ENCODE results near the gene OST4.

OST4 gene

DNA sequence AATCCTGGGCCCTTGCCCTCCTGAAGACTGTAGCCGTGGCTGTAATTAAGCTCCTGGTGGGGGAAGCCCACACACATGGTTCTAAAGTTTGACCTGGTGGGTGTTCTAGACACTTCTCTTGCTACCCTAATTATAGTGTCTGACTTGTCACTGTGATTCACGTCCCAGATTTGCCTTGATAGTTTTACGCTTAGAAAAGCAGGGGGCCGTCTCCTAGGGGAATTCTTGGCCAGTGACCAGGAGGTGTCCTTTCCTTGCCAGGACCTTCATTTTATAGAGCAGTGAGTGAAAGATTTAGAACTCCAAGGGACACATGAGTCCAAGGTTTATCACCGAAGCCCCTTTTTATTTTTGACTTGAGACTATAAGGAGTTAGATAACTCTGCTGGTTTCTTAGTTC is 29.7 kb downstream of the OST4 start:
- Histone ChIP-seq H3K4me1 (ENCODE audit: control insufficient read depth, low read depth, low read length) (no peaks in the 10 kb centered on the region), H4K8ac (ENCODE audit: low read depth, low read length) (no peak overlapping the region), H3K79me2 (ENCODE audit: control insufficient read depth, insufficient read depth, low read length) (no peaks in the 10 kb centered on the region), H3K79me1 (ENCODE audit: low read length) (no peaks in the 10 kb centered on the region), H2BK5ac (ENCODE audit: low read length) (no peak overlapping the region), H3K36me3 (ENCODE audit: control insufficient read depth, insufficient read depth, low read length) (peaks cover 19% of the 10 kb centered on the region), H3K4ac (ENCODE audit: low read depth, low read length) (no peak overlapping the region), H2BK15ac (replicated peaks; ENCODE audit: low read depth) (no peak overlapping the region), H2AK5ac (ENCODE audit: low read length) (no peak overlapping the region), H3K4me3 (ENCODE audit: low read length) (no peak overlapping the region), H3K56ac (ENCODE audit: low read length) (no peak overlapping the region), H4K5ac (ENCODE audit: low read length) (no peak overlapping the region), H3K18ac (ENCODE audit: low read length) (no peak overlapping the region), H3K9ac (ENCODE audit: low read length) (no peak overlapping the region), H3K23ac (ENCODE audit: low read length) (no peak overlapping the region), H3K27me3 (ENCODE audit: insufficient read depth, low read length, poor library complexity) (no peaks in the 10 kb centered on the region), H2BK120ac (ENCODE audit: low read depth, low read length) (no peak overlapping the region), H3K4me2 (ENCODE audit: low read length) (no peak overlapping the region), H3K27ac (ENCODE audit: low read depth, low read length) (no peak overlapping the region)
- WGBS (ENCODE audit: extremely low coverage, insufficient coverage, low lambda C conversion rate) = no CpG with 5 or more reads among the region's 5 CpGs
- DNase-seq = no peak

DNA sequence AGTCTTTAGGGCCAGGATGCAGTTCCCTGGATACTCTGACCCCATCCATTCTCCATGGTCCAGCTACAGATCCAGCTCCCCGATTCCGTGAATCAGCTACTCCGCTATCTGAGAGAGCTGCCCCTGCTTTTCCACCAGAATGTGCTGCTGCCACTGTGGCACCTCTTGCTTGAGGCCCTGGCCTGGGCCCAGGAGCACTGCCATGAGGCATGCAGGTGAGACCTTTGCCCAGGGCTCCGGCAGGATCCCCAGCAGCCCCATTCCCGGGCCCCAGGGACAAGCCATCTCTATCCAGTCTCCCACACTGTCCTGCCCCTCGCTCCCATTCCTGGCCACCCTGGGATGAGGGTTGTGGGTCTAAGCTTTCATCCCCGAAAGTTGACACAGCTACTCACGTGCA is 31.2 kb downstream of the OST4 start:
- Histone ChIP-seq H2BK5ac (ENCODE audit: low read length) (no peak overlapping the region), H3K36me3 (ENCODE audit: control insufficient read depth, insufficient read depth, low read length) (peaks cover 21% of the 10 kb centered on the region), H3K23ac (ENCODE audit: low read length) (no peak overlapping the region), H3K4me2 (ENCODE audit: low read length) (no peak overlapping the region), H2BK120ac (ENCODE audit: low read depth, low read length) (no peak overlapping the region), H3K4me3 (ENCODE audit: low read length) (no peak overlapping the region), H2BK15ac (replicated peaks; ENCODE audit: low read depth) (no peak overlapping the region), H4K5ac (ENCODE audit: low read length) (no peak overlapping the region), H3K4me1 (ENCODE audit: control insufficient read depth, low read depth, low read length) (no peaks in the 10 kb centered on the region), H3K9ac (ENCODE audit: low read length) (no peak overlapping the region), H4K8ac (ENCODE audit: low read depth, low read length) (no peak overlapping the region), H3K27ac (ENCODE audit: low read depth, low read length) (no peak overlapping the region), H3K27me3 (ENCODE audit: insufficient read depth, low read length, poor library complexity) (no peaks in the 10 kb centered on the region), H3K79me1 (ENCODE audit: low read length) (no peaks in the 10 kb centered on the region), H3K56ac (ENCODE audit: low read length) (no peak overlapping the region), H3K18ac (ENCODE audit: low read length) (no peak overlapping the region), H3K79me2 (ENCODE audit: control insufficient read depth, insufficient read depth, low read length) (no peaks in the 10 kb centered on the region), H3K4ac (ENCODE audit: low read depth, low read length) (no peak overlapping the region), H2AK5ac (ENCODE audit: low read length) (no peak overlapping the region)
- WGBS (ENCODE audit: extremely low coverage, insufficient coverage, low lambda C conversion rate) = no CpG with 5 or more reads among the region's 8 CpGs
- DNase-seq = no peak

DNA sequence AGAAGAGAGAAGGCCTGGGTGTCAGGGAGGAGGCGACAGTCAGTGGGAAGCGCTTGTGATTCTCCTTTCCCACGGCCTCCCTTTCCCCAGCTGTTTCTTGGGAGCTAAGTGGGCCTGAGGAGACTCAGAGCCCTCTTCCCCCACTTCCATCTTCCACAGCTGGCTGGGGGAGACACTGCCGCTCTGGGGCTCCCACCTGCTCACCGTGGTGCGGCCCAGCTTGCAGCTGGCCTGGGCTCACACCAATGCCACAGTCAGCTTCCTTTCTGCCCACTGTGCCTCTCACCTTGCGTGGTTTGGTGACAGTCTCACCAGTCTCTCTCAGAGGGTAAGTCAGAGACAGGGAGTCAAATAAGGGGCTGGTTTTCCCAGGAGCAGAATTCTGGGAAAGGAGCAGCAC is 31.6 kb downstream of the OST4 start:
- H3K56ac ChIP-seq (ENCODE audit: low read length) = no peak overlapping the region
- H3K9ac ChIP-seq (ENCODE audit: low read length) = no peak overlapping the region
- no peak overlapping the region for H2BK120ac ChIP-seq (ENCODE audit: low read depth, low read length)
- H3K36me3 ChIP-seq (ENCODE audit: control insufficient read depth, insufficient read depth, low read length) = peaks cover 25% of the 10 kb centered on the region
- no peaks in the 10 kb centered on the region for H3K4me1 ChIP-seq (ENCODE audit: control insufficient read depth, low read depth, low read length)
- no peaks in the 10 kb centered on the region for H3K79me1 ChIP-seq (ENCODE audit: low read length)
- H4K5ac ChIP-seq (ENCODE audit: low read length) = no peak overlapping the region
- H3K79me2 ChIP-seq (ENCODE audit: control insufficient read depth, insufficient read depth, low read length) = no peaks in the 10 kb centered on the region
- no peak overlapping the region for H4K8ac ChIP-seq (ENCODE audit: low read depth, low read length)
- no peaks in the 10 kb centered on the region for H3K27me3 ChIP-seq (ENCODE audit: insufficient read depth, low read length, poor library complexity)
- H3K27ac ChIP-seq (ENCODE audit: low read depth, low read length) = no peak overlapping the region
- H3K18ac ChIP-seq (ENCODE audit: low read length) = no peak overlapping the region
- no peak for DNase-seq
- no peak overlapping the region for H2BK5ac ChIP-seq (ENCODE audit: low read length)
- no peak overlapping the region for H2AK5ac ChIP-seq (ENCODE audit: low read length)
- H3K4me3 ChIP-seq (ENCODE audit: low read length) = no peak overlapping the region
- no CpG with 5 or more reads among the region's 7 CpGs for WGBS (ENCODE audit: extremely low coverage, insufficient coverage, low lambda C conversion rate)
- no peak overlapping the region for H3K4ac ChIP-seq (ENCODE audit: low read depth, low read length)
- no peak overlapping the region for H2BK15ac ChIP-seq (replicated peaks; ENCODE audit: low read depth)
- H3K4me2 ChIP-seq (ENCODE audit: low read length) = no peak overlapping the region
- H3K23ac ChIP-seq (ENCODE audit: low read length) = no peak overlapping the region

DNA sequence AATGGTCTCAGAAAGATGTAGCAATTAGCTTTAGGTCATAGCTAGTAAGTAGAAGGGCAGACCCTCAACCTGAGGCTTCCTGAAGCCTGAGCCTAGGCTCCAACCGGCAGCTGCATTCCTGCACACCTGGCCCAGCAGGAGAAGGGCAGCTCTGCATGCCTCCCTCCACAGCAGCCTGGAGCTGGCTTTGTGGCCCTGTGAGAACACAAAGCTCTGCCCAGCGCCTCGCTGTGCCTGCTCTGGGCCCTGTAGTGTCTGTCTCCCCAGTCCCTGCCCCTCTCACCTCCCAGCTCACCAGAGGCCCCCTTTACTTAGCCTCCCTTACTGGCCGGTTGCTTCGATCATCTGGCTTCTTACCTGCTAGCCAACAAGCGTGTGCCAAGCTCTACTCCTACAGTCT is 32.0 kb downstream of the OST4 start:
- Histone ChIP-seq H2AK5ac (ENCODE audit: low read length) (no peak overlapping the region), H2BK120ac (ENCODE audit: low read depth, low read length) (no peak overlapping the region), H3K79me2 (ENCODE audit: control insufficient read depth, insufficient read depth, low read length) (no peaks in the 10 kb centered on the region), H4K5ac (ENCODE audit: low read length) (no peak overlapping the region), H3K4me1 (ENCODE audit: control insufficient read depth, low read depth, low read length) (no peaks in the 10 kb centered on the region), H3K56ac (ENCODE audit: low read length) (no peak overlapping the region), H3K4ac (ENCODE audit: low read depth, low read length) (no peak overlapping the region), H3K27ac (ENCODE audit: low read depth, low read length) (no peak overlapping the region), H3K18ac (ENCODE audit: low read length) (no peak overlapping the region), H3K23ac (ENCODE audit: low read length) (no peak overlapping the region), H2BK5ac (ENCODE audit: low read length) (no peak overlapping the region), H3K9ac (ENCODE audit: low read length) (no peak overlapping the region), H3K4me3 (ENCODE audit: low read length) (no peak overlapping the region), H2BK15ac (replicated peaks; ENCODE audit: low read depth) (no peak overlapping the region), H3K4me2 (ENCODE audit: low read length) (no peak overlapping the region), H3K27me3 (ENCODE audit: insufficient read depth, low read length, poor library complexity) (no peaks in the 10 kb centered on the region), H4K8ac (ENCODE audit: low read depth, low read length) (no peak overlapping the region), H3K36me3 (ENCODE audit: control insufficient read depth, insufficient read depth, low read length) (peaks cover 25% of the 10 kb centered on the region), H3K79me1 (ENCODE audit: low read length) (no peaks in the 10 kb centered on the region)
- no CpG with 5 or more reads among the region's 6 CpGs for WGBS (ENCODE audit: extremely low coverage, insufficient coverage, low lambda C conversion rate)
- DNase-seq = no peak

DNA sequence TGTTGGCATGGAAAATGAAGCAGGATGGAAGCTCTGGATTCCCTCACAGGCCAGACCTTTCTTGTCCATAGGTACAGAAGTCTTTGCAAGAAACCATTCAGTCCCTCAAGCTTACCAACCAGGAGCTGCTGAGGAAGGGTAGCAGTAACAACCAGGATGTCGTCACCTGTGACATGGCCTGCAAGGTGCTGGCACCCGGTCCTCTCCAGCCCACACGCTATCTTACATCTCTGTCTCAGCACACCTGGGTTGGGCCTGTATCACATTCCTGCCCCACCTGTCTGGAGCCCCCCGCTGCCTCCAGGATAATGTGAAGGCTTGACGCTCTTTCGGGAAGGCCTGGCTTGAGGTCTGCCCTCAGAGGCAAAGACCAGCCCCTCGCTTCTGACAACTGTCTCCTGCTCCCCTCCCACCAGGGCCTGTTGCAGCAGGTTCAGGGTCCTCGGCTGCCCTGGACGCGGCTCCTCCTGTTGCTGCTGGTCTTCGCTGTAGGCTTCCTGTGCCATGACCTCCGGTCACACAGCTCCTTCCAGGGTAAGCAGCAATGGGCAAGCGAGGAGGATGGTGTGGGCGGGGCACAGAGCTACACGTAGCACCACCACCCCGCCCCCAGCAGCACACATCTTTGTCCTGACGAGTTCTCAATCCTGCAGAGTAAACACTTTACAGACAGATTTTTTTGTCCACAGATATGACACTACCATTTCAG is 32.7 kb downstream of the OST4 start:
- H3K56ac ChIP-seq (ENCODE audit: low read length) = no peak overlapping the region

DNA sequence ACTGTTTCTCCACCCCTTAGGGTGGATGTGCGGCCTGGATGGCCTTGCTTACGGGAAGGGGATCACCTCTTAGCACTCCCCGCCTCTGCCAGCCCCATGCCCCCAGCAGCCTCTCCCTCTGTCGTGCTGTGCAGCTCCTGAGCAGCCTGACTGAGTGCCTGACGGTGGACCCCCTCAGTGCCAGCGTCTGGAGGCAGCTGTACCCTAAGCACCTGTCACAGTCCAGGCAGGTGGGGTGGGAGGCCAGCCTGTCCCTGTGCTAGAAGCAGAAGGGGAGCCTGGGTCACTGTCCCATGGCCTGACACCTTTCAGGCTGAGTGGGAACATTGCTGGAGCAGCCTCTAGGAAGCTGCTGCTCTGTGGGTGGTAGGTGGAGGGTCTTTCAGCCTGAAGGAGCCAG is 33.4 kb downstream of the OST4 start:
- Histone ChIP-seq H3K18ac (ENCODE audit: low read length) (no peak overlapping the region), H3K4me2 (ENCODE audit: low read length) (no peak overlapping the region), H3K27ac (ENCODE audit: low read depth, low read length) (no peak overlapping the region), H4K8ac (ENCODE audit: low read depth, low read length) (no peak overlapping the region), H4K5ac (ENCODE audit: low read length) (no peak overlapping the region), H3K79me2 (ENCODE audit: control insufficient read depth, insufficient read depth, low read length) (peaks cover 11% of the 10 kb centered on the region), H3K4ac (ENCODE audit: low read depth, low read length) (no peak overlapping the region), H2BK5ac (ENCODE audit: low read length) (no peak overlapping the region), H3K27me3 (ENCODE audit: insufficient read depth, low read length, poor library complexity) (no peaks in the 10 kb centered on the region), H3K4me3 (ENCODE audit: low read length) (no peak overlapping the region), H3K9ac (ENCODE audit: low read length) (no peak overlapping the region), H2BK120ac (ENCODE audit: low read depth, low read length) (no peak overlapping the region), H3K23ac (ENCODE audit: low read length) (no peak overlapping the region), H3K56ac (ENCODE audit: low read length) (no peak overlapping the region), H3K79me1 (ENCODE audit: low read length) (peaks cover 10% of the 10 kb centered on the region), H3K4me1 (ENCODE audit: control insufficient read depth, low read depth, low read length) (peaks cover 3% of the 10 kb centered on the region), H2BK15ac (replicated peaks; ENCODE audit: low read depth) (no peak overlapping the region), H2AK5ac (ENCODE audit: low read length) (no peak overlapping the region), H3K36me3 (ENCODE audit: control insufficient read depth, insufficient read depth, low read length) (peaks cover 25% of the 10 kb centered on the region)
- no peak for DNase-seq
- no CpG with 5 or more reads among the region's 6 CpGs for WGBS (ENCODE audit: extremely low coverage, insufficient coverage, low lambda C conversion rate)

More for the DNA sequence above, 32.7 kb downstream of the OST4 start:
- Histone ChIP-seq H3K9ac (ENCODE audit: low read length) (no peak overlapping the region), H2BK15ac (replicated peaks; ENCODE audit: low read depth) (no peak overlapping the region), H3K79me1 (ENCODE audit: low read length) (peaks cover 5% of the 10 kb centered on the region), H3K36me3 (ENCODE audit: control insufficient read depth, insufficient read depth, low read length) (peaks cover 25% of the 10 kb centered on the region), H3K4me1 (ENCODE audit: control insufficient read depth, low read depth, low read length) (peaks cover 3% of the 10 kb centered on the region), H2BK5ac (ENCODE audit: low read length) (no peak overlapping the region), H4K5ac (ENCODE audit: low read length) (no peak overlapping the region), H3K27me3 (ENCODE audit: insufficient read depth, low read length, poor library complexity) (no peaks in the 10 kb centered on the region), H2AK5ac (ENCODE audit: low read length) (no peak overlapping the region), H3K4ac (ENCODE audit: low read depth, low read length) (no peak overlapping the region), H3K27ac (ENCODE audit: low read depth, low read length) (no peak overlapping the region), H3K23ac (ENCODE audit: low read length) (no peak overlapping the region), H4K8ac (ENCODE audit: low read depth, low read length) (no peak overlapping the region), H2BK120ac (ENCODE audit: low read depth, low read length) (no peak overlapping the region), H3K4me2 (ENCODE audit: low read length) (no peak overlapping the region), H3K79me2 (ENCODE audit: control insufficient read depth, insufficient read depth, low read length) (peaks cover 4% of the 10 kb centered on the region), H3K4me3 (ENCODE audit: low read length) (no peak overlapping the region), H3K18ac (ENCODE audit: low read length) (no peak overlapping the region)
- WGBS (ENCODE audit: extremely low coverage, insufficient coverage, low lambda C conversion rate) = no CpG with 5 or more reads among the region's 17 CpGs
- DNase-seq = no peak
